ENCODE data around the gene UBE2V1.
A peak's percentile ranks its signal among the peaks of the same experiment; 100 is the strongest.
"Not testable (repeated sequence)": the region's sequence is repeated elsewhere in the genome, so short reads cannot be mapped to it uniquely, and the experiment has no call there.

UBE2V1 gene

GRCh38 chr20:50095476-50096078 is 17.4 kb downstream of the UBE2V1 start:
- DNase-seq (ENCODE audit: low read depth in 3 of 3) = no peak

GRCh38 chr20:50094522-50094921 is 18.4 kb downstream of the UBE2V1 start:
- DNase-seq (ENCODE audit: low read depth in 3 of 3) = no peak

- no peak for DNase-seq (ENCODE audit: low read depth in 3 of 3)
Observed at GRCh38 chr20:50093240-50093639, 19.7 kb downstream of the UBE2V1 start.

- no peak for DNase-seq (ENCODE audit: low read depth in 3 of 3)
Observed at GRCh38 chr20:50092436-50092835, 20.5 kb downstream of the UBE2V1 start.

GRCh38 chr20:50089787-50090177 is 23.2 kb downstream of the UBE2V1 start:
- DNase-seq (ENCODE audit: low read depth in 3 of 3) = no peak

GRCh38 chr20:50089140-50089786 is 23.7 kb downstream of the UBE2V1 start:
- no peak for DNase-seq (ENCODE audit: low read depth in 3 of 3)

- no peak for DNase-seq (ENCODE audit: low read depth in 3 of 3)
Observed at GRCh38 chr20:50088022-50088421, 24.9 kb downstream of the UBE2V1 start.

- DNase-seq (ENCODE audit: low read depth in 3 of 3) = peak in 1 of 3 donors; percentile 25
Observed at GRCh38 chr20:50085481-50086365, 27.2 kb downstream of the UBE2V1 start.

- DNase-seq (ENCODE audit: low read depth in 3 of 3) = no peak
Observed at GRCh38 chr20:50085146-50085480, 27.8 kb downstream of the UBE2V1 start.

- DNase-seq (ENCODE audit: low read depth in 3 of 3) = no peak
Observed at GRCh38 chr20:50083034-50083433, 29.9 kb downstream of the UBE2V1 start.

GRCh38 chr20:50082056-50082455 is 30.9 kb downstream of the UBE2V1 start:
- DNase-seq (ENCODE audit: low read depth in 3 of 3) = not testable (repeated sequence)

- DNase-seq (ENCODE audit: low read depth in 3 of 3) = no peak
Observed at GRCh38 chr20:50077818-50078601, 34.9 kb downstream of the UBE2V1 start.

GRCh38 chr20:50073500-50073899 is 39.5 kb downstream of the UBE2V1 start:
- DNase-seq (ENCODE audit: low read depth in 3 of 3) = no peak

GRCh38 chr20:50071039-50071888 is 41.7 kb downstream of the UBE2V1 start:
- peak; percentile 81 to 93 (median 89) for DNase-seq (ENCODE audit: low read depth in 3 of 3)

- DNase-seq (ENCODE audit: low read depth in 3 of 3) = no peak
Observed at GRCh38 chr20:50070361-50070760, 42.6 kb downstream of the UBE2V1 start.

- no peak for DNase-seq (ENCODE audit: low read depth in 3 of 3)
Observed at GRCh38 chr20:50068041-50068651, 44.8 kb downstream of the UBE2V1 start.

- DNase-seq (ENCODE audit: low read depth in 3 of 3) = no peak
Observed at GRCh38 chr20:50067461-50067860, 45.5 kb downstream of the UBE2V1 start.

GRCh38 chr20:50067018-50067417 is 45.9 kb downstream of the UBE2V1 start:
- DNase-seq (ENCODE audit: low read depth in 3 of 3) = no peak

- DNase-seq (ENCODE audit: low read depth in 3 of 3) = no peak
Observed at GRCh38 chr20:50066161-50066834, 46.7 kb downstream of the UBE2V1 start.

GRCh38 chr20:50065325-50065615 is 47.7 kb downstream of the UBE2V1 start:
- no peak for DNase-seq (ENCODE audit: low read depth in 3 of 3)
